HG03571 (cell line): ENCODE results near the gene CCNC.

Experiments
- ATAC-seq: cut with Tn5 transposase; IDR thresholded peaks from one replicate; pipeline ENCODE4 v1.9.1; 2021; ENCODE audit not compliant: unreplicated experiment

The CCNC gene

DNA sequence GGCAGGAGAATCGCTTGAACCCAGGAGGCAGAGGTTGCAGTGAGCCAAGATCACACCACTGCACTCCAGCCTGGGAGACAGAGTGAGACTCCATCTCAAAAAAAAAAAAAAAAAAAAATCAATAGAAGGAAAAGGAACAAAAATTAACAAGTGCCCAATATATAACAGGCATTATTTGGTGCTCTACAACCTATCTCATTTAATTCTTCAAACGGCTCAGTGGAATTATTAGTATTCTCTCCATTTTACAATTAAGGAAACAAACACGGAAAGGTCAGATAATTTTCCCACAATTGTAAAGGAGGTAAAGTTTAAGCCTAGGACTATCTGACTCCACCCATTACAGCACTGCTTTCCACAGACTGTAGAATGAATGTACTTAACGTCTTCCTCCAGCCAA, 19.8 kb downstream of the CCNC start:
- no peak for ATAC-seq

DNA sequence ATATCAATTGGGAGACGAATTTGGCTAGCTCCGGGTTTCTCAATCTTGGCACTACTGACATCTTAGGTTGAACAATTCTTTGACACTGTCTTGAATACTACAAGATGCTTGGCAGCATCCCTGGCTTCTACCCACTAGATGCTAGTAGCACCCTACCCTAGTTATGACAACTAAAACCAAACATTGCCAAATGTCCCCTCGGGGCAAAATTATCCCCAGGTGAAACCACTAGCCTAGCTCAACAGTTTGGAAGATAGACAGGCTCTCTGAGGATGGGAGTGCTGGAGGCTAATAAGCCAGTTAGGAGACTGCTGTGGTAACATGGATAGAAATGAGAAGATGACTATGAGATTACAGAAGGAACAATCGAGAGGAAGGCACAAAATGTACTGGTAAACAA, 20.9 kb downstream of the CCNC start:
- no peak for ATAC-seq

DNA sequence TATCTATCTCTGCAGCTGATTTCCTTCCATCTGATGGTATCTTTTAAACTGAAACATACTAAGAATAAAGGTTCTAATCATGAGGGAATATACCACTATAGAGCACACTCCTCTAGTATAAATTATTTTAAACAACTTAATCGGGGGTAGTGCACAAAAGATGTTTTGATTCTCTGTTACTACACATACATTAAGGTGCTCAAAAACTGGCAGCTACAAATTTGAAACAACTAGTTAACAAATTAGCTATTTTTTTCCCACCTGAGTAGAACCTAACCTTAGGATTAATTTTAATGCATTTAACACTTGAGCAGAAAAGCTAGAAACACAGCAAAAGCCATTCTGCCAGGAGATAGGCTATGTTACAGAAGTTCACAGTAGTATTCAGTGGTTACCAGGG, 23.0 kb downstream of the CCNC start:
- ATAC-seq, result no peak

DNA sequence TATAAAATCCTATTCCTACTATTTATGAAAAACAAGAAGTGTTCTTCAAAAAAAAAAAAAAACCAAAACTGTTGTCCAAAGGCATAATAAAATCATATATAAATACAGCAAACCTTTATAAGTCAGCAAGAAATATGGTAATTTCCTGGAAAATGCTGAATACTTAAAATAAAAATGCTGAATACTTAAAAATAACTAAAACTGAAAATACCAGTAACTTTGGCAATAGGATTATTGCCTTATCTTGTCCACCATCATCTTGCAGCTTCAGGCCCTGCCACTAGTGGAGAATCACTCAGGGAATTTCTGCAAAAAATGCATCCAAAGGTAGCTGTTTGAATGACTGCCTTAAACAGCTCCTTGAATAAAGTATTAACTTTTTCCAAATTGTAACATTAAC, 24.5 kb downstream of the CCNC start:
- no peak for ATAC-seq

DNA sequence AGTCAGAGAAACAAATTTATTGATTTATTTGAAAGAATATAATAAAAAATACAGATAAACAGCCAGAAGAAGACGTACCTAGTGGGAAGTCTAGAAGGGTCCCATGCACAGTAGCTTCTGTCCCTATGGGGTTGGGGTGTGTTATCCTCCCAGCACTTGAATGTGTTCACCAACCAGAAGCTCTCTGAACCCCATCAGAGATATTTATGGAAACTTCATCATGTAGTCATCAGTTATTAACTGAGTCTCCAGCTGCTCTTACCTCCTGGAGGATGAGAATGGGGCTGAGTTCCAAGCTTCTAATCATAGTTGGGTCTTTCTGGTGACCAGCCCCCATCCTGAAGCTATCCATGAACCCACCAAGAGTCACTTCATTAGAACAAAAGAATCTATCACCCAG, 37.8 kb downstream of the CCNC start:
- no peak for ATAC-seq

DNA sequence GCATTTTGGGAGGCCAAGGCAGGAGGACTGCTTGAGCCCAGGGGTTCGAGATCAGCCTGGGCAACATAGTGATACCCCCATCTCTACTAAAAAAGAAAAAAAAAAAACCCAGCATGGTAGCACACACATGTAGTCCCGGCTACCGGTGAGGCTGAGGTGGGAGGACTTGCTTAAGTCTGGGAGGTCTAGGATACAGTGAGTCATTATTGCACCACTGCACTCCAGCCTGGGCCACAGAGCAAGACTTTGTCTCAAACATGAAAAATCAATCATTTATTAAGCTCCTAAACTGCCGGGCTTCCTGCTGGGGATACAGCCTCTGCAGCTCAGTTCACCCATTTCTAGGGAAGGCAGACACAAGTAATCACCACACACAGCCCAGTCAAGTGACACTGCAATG, 45.9 kb downstream of the CCNC start:
- no peak for ATAC-seq

DNA sequence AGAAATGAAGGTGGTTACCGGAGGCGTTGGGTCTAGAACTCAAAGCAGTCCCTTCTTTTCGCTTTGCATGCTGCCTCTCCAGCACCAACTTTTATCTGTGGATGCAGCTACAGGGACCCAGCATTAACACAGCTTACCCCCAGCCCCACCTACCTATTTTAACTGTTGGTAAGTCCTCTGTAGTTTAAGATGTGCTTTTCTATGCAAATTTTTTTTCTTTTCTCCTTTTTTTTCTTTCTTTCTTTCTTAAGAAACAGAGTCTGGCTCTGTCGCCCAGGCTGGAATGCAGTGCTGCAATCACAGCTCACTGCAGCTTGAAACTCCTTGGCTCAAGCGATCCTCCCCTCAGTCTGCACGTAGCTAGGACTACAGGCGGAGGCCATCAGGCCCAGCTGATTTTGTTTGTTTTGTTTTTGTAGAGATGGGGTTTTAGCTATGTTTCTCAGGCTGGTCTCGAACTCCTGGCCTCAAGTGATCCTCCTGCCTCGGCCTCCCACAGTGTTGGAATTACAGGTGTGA, 46.8 kb downstream of the CCNC start:
- peak; percentile 24 for ATAC-seq

DNA sequence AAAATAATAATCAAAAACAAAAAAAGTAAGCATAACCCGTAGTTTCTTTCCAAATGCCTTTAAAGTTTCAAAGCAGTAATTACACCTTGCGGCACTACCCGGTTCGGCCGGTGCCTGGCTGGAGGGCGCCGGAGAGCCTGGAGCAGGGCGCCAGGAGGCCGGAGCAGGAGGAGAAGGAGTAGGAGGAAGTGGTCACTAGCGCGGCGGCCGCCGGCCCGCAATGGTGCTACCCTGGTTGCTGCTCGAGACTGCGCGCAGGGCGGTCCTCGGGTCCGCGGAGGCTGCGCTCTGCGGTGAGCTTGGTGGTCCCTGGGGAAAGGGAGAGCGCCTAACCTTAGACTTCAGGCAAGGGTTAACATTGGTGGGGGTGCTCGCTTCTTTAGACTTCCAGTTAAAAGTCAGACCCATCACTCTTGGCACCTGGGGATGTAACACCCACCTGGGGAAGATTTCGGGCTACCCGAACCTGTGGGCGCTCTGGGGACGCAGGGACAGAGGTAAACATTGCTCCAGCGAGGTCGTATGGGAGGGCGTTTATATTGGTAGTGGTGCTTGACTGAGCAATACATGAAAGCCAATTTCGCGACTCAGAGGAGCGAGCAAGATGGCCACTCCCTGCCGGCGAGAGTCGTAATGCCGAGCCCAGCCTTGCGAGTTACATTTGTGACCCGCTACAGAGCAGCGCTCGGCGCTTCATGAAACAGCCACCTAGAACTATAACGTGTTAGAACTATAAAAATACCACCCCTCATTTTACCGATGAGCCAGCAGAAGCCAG, 47.4 kb downstream of the CCNC start:
- ATAC-seq, result peak; percentile 96

DNA sequence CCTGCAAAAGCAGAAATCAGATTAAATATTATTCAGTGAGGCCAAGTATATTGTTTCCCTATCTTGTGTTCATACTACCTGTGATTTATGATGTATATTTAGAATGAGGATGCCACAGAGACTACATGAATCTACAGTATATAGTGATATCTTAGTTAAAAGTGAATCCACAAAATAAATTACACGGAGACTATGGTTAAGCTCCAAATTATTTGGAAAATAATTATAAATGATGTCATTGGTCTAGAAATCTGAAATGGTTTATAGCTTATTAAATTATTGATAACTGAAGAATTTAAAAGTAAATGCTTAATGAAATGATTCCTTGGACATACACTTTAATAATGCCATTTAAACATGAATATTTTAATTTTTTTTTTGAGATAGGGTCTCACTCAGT, 49.0 kb downstream of the CCNC start:
- no peak for ATAC-seq

DNA sequence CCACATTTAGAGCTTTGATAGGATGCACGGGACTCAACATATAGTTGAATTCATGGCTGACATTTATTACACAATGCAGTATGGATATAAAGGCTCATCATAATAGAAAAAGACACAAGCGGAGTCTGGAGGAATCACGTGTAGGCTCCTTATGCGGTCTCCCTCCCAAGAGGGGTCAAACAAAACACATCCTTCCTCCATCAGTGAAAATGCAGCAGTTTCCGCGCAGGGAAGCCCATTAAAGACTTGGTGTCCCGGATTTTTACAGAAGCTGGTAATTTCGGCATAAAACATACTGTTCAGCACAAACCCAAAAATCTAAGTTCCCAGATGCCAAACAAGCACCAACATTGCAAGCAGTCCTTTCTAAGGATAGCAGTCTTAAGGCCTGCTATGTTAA, 54.4 kb downstream of the CCNC start:
- no peak for ATAC-seq

DNA sequence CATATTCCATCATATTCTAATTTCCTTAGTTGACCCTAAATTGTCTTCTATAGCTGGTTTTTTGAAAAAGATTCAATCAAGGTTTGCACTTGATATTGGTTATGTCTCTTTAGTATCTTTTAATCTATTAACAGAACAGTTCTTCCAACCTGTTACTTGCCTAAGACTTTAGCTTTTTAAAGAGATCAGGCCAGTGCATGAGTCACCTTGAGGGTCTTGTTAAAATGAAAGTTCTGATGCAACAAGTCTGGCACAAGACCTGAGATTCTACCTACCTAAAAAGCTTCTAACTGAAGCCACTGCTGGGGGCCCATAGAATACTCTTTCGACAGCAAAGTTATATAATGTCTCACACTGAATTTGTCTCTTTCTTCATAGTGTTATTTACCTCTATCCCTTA, 56.4 kb downstream of the CCNC start:
- ATAC-seq, result no peak

DNA sequence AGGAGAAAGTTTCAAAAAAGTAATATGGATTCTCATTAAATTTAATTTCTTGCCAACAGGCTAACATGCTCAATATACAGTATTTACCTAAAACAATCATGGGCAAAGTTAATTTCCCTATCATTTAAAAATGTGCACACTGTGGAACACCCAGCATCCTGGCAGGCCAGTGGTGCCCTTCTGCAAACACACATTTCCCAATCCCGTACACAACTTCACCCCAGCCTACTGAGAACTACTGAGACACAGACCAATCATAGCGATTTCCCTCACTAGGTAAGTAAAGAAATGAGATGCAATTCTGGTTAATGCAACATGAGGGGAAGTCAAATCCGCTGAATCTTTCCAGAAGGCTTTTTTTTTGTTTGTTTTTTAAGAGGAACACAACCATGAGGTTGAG, 60.8 kb downstream of the CCNC start:
- no peak for ATAC-seq

DNA sequence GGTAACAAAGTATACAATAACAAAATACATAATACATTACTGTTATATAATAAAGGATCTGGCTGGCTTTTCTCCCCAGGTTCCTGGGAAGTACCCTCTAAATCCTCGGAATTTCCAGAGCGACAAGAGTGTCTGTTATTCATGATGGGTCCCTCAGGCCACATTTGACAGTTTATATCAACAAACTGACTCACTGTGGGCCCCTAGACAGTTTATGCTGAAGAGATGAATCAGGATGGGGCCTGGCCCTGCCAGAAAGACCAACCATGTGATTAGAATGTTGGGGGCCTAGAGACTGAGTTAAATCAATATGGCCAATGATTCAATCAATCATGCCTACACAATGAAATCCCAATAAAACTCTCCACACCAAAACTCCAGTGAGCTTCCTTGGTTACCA, 66.7 kb downstream of the CCNC start:
- no peak for ATAC-seq

DNA sequence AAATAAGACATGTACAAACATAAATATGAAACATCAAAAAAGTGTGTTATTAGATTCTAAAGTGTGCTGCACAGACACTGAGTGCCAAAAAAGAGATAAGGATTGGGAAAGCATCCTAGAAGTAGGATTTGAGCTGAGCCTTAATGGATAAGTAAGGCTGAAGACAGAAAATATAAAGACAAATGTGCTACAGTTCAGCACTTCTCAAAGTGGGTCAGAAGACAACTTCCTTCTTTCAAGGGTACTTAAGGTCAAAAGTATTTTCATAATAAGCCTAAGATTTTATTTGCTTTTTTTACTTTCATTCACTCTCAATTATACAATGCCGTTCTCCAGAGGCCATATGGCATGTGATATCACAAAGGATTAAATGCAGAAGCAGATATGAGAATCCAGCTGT, 70.0 kb downstream of the CCNC start:
- ATAC-seq, result no peak

DNA sequence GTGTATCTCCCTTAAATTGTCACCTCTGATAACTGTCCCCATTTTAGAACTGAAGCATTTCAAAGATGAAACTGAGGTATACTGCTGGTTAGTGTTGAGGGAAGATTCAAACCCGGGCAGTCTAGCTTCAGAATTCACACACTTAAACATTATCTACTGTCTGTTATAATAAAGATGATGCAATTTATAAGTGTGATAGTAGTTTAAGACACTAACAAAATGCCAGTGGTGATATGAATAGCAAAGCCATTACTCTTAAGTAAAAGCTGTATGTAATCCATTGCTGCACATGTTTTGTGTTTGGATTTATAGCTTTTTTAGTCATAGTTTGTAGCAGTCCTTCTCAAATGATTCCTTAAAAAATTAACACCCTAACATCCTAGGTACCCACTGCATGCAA, 73.0 kb downstream of the CCNC start:
- no peak for ATAC-seq
